HG03196 (cell line): ENCODE data around the gene OCRL.
A peak's percentile ranks its signal among the peaks of the same experiment; 100 is the strongest.
"Not testable (repeated sequence)": the region's sequence is repeated elsewhere in the genome, so short reads cannot be mapped to it uniquely, and the experiment has no call there.

Source experiments
- ATAC-seq: cut with Tn5 transposase; IDR thresholded peaks from one replicate; pipeline ENCODE4 v1.9.1; 2021; ENCODE audit not compliant: unreplicated experiment

OCRL gene

DNA sequence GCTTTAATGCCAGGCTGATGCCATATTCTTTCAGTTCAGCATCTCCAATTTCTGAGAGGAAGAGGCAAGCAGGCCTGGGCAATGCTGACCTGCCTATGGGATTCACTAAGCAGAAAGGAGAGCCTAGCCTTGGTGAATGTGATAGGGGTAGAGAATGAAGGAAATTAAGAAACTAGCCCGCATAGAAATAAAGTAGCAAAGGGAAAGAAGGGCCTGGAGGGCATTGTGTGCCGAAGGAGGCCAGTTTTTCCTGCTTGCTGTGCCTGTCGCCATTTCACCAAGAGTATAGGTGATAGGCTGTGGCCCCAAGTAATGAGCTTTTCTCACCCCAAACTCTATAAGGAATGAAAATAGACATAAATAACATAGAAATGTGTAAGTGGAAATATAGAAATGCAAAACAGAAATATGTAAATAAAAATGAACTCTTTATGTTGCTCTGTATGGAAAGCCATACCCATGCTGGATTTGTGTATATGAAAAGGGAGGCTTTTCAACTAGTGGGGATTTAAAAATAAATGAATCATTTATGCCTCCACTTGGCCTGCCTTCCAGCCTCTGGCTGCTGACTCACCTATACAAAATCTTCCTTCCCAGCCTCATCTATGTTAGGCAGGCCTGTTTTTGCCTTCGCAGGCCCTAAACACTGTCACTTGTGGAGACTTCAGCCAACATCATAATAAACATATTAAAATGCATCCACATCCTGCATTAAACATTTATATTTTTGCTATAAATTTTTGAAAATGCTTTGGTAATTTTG, 5.1 kb upstream of the OCRL start:
- no peak for ATAC-seq

DNA sequence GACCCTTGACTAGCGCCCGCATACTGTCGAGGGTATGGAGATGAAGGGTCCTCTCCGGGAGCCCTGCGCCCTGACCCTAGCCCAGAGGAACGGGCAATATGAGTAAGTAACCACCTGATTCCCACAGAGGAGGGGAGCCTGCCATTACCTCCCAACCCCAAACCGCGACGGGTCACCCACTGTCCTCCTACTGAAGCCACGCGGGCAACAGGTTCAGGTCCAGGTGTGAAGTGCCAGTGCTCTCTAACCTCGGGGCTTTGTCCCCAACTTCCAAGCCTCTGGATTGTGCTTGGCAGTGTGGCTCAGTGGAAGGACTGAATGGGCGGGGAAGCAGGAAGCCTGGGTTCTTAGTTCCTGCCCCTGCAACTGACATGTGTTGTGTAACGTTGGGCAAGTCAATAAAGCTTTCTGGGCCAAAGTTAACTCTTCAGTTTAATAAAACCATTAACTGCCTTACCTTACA, 694 bp downstream of the OCRL start:
- no peak for ATAC-seq

DNA sequence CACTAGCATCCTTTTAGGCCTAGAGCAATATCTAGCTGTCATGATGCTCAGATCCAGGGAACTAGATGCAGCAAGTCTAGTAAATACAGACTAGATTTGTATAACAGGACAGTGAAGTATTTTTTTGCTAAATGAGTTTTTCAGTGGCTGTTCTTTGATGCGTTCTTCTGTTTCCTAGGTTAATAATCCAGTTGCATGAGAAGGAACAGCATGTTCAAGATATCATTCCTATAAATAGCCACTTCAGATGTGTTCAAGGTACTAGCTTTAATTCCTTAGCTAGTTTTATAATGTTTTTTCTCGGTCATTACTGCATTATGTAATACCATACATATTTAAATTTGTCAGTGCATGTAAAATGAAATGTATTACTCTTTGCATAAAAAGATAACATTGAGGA, 4.7 kb downstream of the OCRL start:
- ATAC-seq, result no peak

DNA sequence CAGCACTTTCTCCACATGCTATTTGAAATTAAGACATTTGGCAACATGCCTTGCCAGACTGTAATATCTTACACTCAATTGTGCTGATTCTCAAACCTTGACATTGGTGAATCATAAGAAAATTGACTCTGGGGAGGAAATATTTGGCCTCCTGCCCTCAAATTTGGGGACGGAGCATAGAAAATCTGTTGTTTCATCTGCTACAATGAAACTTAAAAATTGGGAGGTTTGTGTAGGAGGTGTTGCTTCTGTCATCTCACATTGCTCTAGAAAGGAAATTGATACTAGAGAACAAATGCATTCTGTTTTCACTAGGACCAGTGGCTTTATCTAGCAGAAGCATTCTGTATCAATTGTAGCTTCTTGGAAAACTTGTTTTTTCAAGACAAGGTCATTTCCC, 5.3 kb downstream of the OCRL start:
- no peak for ATAC-seq

DNA sequence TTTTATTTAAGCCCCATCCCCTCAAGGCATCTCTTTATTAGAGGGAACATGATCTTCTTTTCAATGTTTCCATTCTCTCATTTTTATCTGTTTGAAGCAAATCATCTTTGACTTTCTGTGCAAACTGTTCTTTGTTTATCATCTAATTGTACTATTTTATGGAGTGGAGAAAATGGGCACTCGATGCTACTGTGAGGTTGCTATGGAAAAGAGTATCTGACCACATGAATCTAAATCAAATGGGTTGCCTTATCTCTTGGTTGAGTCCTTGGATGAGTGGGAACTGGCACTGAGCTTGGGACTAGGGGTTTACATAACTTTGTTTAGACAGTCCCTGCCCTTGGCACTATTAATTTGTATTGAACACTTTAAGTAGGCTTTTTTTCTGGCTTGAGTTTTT, 9.1 kb downstream of the OCRL start:
- ATAC-seq, result no peak

DNA sequence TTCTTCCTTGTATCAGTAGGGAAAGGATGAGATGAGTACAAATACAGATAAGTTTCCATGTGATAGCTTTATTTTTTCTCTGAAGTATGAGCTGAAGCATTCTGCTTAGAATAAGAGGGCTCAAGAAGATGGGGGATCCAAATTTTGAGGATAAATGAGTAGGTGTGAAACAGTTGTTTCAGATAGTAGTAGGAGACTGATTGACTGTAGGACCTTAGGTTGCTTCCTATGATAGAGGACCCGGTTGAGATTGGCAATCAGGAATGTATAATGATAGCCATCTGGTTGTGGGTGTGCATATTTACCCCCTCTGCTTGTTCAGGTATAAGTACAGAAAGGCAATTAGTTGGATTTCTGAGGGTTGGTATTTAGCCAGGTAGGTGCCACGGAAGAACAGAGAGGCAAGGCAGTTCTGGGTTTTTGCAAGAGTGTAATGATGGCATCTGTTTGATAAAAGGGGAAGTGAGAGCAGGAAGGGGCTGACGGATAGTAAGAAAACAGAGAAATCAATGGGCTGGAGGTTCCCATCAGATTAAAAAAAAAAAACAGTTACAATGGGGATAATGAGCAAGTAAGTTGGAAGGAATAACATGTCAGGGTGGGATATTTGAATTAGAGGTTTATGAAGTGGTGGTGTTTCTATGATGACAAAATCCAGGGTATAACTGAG, 13.7 kb downstream of the OCRL start:
- peak; percentile 94 for ATAC-seq

DNA sequence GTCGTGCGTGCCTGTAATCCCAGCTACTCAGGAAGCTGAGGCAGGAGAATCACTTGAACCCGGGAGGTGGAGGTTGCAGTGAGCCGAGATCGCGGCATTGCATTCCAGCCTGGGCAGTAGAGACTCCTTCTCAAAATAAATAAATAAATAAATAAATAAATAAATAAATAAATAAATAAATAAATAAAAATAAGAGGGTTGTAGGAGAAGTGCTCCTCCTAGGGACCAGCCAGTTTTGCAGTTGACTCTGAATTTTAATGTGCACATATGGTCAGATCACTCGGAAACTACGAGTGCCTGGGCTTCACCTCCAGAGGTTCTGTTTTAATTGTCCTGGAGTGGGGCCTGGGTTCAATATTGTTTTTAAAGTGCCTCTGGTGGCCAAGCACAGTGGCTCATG, 14.8 kb downstream of the OCRL start:
- ATAC-seq, result not testable (repeated sequence)

DNA sequence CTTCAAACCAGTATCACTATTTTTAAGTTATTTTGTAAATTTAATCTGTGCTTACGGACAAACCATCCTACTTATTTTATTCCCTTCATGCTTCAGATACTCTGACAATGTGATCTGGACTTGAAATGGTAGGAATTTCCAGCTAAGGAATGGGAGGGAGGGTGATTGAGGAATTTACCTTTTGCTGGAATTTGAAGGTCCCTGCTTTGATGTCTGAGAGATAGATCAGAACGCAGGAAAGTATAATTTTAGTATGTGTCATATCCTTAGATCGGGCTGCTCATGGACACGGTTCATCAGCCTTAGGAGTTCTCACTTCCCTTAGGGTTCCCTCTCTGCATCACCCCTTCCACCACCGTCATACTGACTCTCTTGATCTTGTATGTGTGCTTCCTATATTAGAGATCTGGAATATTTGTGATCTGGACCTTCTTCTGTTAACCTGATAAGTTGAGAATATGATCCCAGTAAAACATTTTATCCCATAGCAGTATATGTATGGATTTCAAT, 16.8 kb downstream of the OCRL start:
- no peak for ATAC-seq

DNA sequence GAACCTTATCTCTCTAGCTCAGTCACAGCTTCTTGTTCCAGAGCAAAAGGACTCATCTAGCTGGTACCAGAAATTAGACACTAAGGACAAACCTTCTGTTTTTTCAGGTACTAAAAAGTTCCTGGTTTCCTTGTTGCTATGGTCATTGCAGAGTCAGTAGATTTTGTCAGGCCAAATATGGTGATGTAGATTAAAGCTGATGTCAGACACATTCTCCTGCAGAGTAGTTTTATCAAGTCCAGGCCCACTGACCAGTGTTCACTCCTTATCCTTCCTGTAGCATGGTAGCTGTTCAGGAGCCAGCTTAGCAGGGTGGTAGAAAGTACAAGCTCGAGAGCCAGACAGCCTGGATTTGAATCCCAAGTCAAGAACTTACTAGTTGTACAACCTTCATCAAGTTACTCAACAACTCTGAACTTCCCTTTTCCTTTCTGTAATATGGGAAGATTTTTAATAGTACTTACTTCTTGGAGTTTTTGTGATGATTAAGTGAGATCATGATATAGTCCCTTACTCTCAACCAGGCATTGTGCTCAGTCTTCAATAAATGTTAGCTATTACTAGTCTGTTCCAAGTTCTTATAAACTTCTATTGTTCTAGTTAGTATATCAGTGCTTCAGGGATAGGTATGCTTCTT, 17.9 kb downstream of the OCRL start:
- ATAC-seq, result no peak

DNA sequence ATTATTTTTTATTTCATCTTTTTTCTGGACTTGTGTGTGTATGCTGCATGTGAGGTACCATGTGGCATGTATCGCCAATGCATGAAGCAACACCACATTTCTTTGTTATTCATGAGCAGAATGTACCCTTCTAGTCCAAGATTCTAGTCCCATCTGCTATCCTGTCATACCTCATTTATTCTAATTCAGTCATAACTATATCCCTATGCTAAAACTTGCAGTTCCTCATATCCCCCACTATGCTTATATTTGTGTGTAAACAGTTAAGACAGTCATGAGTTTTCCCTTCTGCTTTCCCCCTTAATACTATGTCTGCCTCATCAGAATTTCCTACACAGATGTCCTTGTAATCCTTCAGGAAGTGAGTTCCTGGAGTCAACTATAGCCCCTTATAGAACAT, 19.7 kb downstream of the OCRL start:
- no peak for ATAC-seq

DNA sequence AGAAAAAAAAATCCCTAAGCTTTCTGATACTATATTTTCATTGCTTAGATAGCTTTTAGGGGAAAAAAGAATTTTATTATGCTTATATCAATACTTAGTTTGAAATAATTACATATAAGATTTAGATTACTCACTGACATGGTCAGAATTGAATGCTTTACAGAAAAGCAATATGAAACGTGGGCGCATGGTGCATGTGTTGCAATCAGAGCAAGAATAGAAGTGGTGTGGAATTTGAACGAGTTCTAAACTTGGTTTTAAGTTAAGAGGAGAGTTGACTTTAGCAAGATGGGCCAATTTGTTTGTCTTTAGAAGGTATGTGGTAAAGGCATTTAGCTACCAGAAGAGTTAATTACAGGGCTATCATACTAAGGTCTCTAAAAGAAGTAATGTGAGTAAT, 21.4 kb downstream of the OCRL start:
- no peak for ATAC-seq

DNA sequence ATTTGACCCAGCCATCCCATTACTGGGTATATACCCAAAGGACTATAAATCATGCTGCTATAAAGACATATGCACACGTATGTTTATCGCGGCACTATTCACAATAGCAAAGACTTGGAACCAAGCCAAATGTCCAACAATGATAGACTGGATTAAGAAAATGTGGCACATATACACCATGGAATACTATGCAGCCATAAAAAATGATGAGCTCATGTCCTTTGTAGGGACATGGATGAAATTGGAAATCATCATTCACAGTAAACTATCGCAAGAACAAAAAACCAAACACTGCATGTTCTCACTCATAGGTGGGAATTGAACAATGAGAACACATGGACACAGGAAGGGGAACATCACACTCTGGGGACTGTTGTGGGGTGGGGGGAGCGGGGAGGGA, 24.3 kb downstream of the OCRL start:
- not testable (repeated sequence) for ATAC-seq

DNA sequence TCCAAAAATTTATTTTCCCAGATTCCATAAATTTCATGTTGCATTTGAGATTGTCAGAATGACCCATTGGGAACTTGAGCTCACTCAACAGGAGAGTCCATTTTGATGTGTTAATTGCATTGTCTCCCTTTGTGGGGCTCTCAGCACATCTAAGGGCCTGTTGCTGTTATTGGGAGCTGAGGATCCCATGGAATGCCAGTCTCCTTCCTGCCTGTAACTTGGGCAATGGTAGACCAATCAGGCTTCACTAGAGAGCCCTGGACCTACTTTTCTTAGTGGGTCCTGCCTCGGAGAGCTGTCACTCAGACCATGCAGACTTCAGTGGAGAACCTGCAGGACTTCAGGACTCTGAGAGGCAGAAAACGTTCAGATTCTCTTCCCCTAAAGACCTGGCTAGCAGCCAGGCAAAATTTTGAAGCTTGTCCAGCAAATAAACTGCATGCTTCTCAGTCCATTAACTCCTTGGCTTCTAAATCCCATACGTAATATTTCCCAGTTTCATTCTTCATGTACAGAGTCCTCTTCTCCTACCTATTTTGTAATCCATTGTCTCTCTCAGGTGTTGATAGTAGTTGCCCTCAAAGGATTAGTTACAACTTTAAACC, 25.1 kb downstream of the OCRL start:
- no peak for ATAC-seq

DNA sequence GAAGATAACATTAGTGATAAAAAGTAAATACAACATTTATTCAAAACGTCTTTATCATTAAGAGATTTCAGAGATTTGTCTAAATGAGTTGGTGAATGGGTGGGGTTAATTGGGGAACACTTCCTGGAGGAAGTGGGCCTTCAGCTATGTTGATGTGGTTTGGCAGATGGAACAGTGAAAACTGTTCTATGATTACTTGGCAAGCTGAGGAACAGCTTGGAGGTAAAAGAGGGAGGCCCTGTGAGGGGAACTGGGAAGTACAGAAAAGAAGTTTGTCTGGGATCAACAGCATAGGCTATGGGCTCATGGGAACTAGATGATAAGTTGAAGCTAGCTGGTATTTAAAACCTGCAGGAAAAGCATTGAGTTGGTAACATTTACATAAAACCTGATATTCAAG, 26.0 kb downstream of the OCRL start:
- no peak for ATAC-seq

DNA sequence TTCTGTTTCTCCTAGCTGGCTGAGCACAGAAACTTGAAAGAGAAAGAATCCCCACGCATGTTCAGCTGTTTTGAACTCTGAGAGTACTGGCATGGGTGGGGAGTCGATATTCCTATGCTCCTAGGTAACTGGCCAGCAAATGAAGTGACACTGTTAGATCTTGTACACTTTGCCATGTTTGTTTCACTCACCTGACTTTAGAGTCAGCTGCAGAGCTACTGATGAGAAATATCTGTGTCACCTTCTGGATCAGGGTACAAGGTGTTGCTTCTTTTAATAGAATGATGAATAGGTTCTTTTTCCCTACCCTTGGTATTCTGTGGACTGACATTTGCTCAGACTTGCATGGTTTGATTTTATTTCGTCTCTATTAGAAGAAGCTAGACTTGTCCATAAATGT, 28.3 kb downstream of the OCRL start:
- ATAC-seq, result no peak

DNA sequence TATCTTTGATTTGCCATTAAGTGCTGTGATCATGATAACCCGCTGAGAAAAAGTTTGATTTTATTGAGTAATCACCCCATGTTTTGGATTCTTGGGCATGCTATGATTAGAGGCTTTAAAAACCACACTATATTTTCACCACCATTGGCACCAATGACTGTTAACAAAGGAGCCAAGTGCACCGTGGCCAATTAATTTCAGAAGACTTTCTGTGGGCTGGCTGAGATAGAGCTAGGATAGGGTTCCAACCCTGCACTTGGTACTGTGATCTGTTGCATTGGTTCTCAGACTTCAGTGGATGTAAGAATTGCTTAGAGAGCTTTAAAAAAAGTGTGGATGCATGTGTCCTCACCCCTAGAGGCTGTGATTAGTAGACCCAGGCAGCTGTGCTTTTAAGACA, 32.4 kb downstream of the OCRL start:
- ATAC-seq, result no peak

DNA sequence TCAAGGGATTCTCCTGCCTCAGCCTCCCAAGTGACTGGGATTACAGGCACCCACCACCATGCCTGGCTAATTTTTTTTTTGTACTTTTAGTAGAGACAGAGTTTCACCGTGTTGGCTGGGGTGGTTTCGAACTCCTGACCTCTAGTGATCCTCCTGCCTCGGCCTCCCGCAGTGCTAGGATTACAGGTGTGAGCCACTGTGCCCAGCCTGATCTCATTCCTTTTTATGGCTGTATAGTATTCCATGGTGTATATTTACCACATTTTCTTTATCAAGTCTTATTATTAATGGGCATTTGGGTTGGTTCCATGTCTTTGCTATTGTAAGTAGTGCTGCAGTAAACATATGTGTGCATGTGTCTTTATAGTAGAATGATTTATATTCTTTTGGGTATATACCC, 33.6 kb downstream of the OCRL start:
- not testable (repeated sequence) for ATAC-seq

DNA sequence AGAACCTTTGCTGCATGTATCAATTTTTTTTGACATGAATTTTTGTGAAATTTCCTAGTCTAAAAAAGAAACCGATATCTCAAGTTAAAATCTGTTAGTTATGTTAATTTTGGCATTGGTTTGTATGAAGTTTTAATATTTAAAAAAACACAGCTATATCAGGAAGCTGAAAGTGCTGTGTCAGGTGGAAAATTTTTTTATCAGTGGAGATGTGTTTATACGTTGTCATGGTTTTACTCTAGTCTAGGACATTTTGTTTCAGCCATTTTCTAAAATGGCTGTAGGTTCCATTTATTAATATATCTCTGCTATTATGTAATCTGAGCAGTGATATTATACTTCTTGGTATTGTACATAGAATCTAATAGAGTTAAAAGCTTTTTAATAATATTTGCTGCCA, 34.2 kb downstream of the OCRL start:
- no peak for ATAC-seq

DNA sequence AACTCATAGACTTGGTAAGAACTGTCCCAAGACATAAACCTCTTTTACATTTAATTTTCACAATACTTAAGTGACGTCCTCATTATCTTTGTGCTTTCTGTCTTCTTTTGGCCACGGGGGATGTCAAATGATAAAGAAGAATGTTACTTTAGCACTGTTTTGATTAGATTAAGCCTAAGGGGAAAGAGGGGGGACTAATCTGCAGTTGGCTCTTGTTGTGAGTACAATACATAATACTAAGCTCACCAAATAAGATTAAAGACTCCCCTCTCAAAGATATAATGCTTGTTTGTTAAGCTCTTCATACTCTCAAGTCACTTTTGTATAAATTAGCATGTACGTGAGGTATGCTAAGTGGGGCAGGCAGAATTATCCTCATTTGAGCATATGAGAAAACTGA, 36.5 kb downstream of the OCRL start:
- ATAC-seq, result no peak

DNA sequence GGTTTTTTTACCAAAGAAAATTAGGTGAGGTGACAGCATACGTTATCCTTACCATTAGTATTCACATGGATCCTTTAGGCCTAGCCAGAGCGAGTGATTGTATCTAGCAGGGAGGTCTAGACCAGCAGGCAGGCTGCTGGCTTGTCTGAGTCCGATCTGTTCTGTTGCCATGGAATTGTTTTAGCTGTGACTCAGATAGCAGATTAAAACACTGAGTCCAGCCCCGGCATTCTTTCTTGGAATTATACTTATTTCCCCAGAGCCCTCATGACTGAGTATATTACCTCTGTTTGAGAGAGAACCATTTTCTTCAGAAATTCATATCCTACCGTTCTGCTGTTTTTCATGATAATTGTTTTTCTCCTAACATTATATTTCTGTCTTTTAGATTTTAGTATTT, 37.4 kb downstream of the OCRL start:
- no peak for ATAC-seq

DNA sequence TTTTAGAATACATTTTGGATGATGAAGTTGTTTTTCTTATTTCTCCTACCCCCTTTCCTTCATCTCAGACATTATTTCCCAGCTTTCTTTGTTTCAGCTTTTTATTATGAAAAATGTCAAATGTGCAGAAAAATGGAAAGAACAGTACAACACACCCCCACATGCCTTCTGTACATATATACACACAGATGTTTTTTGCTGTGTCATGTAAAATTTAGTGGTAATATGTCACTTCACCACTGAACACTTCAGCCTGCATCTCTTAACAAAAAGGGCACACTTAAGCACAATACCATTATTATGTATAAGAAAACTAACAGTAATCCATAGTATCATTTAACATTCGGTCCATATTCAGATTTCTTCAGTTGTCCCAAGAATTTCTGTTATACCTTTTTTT, 37.8 kb downstream of the OCRL start:
- no peak for ATAC-seq

DNA sequence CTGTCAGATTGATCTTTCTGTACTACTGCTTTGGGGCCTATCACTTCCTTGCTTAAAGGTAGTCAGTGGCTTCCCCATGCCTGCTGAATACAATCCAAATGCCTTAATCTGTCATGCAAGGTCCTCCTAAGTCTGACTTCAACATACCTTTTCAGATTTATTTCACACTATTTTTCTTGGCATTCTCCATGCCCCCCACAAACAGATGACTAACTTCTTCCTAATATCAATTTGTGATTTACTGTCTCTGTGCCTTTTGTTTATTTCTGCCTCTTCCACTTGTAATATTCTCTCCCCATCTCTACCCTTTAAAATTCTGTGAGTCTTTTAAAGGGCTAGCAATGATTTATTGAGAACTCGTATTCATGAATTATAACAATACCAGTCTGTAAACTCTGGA, 41.8 kb downstream of the OCRL start:
- no peak for ATAC-seq
